ENCODE measurements around the gene NOC2L.

NOC2L gene

DNA sequence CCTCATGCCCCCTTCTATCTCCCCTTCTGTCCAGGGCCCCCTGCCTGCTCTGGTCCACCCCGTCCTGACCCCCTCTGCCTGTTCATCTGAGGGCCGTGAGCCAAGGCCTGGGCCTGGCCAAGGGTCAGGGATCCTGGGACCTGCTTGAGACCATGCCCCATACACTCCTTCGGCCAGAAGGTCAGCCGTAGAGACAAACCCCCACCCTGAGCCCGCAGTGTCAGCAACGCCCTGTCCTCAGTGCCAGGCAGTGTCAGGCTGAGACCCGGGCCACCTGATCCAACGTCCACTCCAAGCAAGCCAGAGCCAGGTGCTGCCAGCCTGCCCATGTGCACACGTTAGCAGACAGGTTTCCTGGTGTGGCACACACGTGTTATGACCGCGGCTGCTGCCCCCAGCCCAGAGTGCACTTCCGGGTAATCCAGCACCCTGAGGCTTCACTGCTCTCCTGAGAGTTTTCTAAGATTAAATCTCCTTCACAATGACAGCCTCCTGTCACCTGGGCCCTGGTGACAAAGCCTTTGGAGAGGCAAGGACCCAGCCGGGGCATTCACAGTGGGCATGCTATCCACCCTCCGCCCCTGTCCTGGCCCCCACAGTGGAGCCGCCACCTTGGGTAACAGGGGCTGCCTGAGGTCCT is 45.4 kb downstream of the NOC2L start:
- no peak for DNase-seq

DNA sequence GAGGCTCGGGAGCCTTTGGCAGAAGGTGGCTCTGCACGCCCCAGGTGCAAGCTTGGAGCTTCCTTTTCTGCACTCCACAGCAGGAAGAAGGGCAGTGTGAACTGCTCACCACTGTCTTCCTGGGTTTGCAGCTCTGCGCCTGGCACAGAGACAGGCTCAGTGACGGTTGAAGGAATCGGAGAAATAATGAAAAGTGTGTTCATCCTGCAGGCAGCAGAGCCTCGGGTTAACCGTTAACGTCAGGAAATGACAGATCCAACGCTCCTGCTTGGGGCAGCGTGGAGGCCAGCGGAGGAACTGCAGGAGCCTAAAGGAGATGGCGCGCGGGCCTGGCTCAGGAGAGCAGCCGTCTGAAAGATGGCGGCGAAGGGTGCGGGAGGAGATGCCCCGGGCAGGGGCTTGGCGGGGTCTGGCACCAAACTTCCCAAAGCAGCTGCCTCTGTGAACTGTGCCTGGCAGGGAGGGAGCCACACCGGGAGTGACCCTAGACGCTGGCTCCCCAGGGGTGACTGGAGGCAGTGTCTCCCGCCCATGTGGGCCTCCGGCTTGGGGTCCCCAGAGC is 46.2 kb downstream of the NOC2L start:
- no peak for DNase-seq

DNA sequence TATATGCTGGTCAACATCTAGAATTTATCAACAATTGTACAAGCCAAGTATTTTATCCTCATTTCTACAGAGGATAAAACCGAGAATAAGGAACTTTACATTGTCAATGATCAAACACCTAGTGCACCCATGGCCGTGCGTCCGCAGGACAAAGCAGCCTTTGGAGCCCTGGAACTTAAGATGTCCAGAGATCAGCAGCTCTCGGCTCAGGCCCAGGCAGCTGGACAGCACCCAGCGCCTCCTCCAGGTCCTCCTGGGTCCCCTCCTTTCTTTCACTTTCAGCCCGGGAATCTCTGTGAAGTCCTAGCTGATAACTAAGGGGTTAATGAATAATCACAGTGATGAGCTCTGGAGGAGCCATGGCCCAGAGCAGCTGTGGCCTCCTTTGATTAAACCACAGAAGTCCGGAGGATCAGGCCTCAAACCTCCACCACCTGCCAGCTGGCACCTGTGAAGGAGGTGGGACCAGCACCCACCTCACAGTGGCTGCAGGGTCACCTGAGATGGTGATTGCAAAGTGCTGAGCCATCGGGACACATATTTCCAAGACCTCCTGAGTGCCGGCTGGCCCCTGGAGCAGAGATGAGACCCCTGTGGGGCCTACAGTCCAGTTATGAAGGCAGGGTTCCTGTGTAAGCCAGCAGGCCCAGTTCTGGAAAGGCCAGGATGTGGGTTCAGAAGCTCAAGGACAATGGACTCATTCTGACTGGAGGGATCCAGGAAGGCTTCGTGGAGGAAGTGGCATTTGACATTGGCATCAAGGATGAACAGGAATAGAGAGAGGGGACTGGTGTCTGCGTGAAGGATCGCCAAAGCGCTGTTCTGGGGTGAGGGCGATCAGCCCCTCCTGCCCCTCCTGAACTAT is 46.9 kb downstream of the NOC2L start:
- no peak for DNase-seq

DNA sequence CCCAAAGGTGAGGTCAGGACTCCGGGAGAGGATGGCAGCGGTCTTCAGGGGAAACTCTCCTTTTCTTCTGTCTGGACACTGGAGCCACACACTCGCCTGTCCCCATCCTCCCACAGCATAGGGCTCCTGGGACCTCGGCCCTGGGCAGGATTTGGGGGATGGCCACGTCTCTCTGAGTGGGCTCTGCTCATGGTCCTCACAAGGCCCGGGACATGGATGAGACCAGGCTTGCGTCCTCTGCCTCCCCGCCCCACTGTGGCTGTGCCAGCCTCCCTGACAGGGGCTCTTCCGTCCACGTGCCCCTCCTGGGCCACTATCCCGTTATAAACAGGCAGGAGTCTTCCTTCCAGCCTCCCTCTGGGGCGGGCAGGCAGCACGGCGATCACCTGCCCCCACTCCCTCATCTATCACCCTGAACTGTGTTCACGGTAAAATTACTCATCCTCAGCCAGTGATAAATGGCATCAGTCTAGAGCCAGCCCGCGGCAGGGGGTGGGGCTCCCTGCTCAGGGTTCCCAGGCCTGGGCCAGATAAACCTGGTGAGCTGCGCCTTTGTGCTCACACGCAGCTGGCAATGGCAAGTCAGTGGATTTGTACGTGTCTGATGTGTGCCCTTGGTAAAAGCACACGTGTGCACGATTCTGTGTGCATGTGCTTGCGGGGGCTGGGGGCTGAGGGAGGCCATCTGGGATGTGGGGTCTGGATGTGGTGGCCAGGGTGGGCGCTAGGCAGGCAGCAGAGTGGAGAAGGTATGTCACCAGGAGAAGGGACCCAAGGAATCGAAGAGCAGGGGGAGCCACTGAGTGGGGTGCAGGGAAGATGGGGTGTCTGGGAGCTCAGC is 48.0 kb downstream of the NOC2L start:
- no peak for DNase-seq

DNA sequence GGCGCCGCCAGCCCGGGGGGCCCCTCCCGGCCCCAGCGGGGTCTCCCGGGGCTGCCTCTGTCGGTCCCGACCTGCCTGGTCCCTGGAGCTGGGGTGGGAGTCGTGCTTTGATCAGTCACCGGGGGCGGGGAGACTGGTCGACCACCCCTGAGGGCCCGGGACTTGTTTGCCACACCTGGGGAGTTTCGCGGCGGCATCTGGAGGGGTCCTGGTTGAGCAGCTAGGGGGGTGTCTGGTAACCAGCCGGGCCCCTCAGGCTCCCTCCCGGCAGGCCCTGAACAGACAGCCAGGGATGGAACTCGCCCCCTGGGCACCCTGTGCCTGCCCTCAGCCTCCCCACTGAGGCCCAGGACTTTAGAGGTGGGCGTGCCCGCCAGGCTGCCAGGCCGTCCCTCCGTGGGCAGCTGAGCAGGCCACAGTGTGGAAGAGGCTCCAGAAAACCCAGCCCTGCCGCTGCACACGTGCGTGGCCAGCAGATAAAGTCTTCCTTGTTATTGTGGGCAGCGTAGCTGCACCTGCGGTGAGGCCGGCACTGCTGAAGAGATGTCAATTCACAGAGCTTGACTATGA is 48.7 kb downstream of the NOC2L start:
- no peak for DNase-seq

DNA sequence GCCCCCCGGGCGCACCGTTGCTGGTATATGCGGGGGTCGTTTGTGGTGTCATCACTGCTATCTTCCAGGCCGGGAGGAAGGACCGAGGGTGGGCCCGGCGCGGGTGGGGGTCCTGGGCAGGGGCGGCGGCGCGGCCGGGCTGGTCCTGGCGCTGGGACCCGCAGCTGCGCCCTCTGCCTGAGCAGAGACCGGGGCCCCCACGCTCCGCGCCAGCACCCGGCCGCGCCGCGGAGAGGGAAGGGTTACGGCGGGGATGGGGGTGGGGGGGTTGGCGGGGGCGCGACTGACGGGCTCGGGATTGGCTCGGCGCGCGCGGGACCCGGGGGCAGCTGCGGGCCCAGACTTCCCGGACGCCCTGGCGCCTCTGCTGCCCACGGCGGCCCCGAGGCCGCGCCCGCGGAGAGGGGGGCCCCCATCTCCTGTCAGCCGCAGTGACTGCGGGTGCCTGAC is 49.2 kb downstream of the NOC2L start:
- no peak for DNase-seq

DNA sequence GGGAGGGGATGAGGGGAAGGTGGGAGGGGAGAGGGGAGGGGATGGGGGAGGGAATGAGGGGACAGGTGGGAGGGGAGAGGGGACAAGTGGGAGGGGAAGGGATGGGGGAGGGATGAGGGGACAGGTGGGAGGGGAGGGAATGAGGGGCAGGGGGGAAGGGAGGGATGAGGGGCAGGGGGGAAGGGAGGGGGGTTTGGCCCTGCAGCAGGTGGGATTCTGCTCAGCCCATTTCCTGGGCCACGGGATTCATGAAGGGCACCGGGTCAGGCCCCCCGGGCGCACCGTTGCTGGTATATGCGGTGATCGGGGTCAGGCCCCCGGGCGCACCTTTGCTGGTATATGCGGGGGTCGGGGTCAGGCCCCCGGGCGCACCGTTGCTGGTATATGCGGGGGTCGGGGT is 50.4 kb downstream of the NOC2L start:
- DNase-seq = no peak

DNA sequence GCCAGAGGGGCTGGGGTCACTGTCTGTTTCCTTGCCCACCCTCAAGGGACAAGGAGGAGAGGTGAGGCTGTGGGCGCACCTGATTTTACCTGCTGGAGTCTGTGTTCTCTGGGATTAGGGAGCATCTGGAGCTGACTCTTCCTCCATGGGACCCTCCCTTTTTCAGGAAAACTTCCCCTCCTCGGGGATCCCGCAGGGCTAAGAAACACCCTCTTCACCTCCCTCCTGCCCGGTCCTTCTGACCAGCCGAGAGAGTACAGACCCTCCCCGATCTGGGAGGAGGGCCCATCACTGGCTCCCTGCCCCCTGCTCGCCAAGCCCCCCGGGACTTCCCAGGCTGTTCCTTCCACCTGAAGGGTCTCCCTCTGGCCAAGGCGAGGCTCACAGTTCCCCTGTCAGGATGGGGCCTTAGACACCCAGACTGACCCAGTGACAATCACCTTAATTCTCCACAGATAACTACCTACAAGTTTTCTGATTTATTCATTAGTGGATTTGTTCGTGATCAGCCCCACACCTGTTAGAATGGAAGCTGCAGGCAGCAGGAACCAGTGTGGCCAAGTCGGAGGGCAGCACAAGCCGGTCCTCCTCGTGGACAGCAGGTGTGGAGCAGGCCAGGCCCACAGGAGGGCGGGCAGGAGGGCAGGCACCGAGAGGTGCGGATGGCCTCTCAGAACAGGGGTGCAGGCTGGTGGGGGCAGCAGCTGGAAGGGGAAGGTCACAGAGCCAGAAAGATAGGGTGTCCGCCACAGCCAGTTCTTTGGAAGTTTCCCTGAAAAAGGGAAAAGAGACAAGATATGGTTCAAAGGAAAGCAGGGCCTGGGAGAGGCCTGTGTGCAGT is 51.2 kb downstream of the NOC2L start:
- DNase-seq = no peak

DNA sequence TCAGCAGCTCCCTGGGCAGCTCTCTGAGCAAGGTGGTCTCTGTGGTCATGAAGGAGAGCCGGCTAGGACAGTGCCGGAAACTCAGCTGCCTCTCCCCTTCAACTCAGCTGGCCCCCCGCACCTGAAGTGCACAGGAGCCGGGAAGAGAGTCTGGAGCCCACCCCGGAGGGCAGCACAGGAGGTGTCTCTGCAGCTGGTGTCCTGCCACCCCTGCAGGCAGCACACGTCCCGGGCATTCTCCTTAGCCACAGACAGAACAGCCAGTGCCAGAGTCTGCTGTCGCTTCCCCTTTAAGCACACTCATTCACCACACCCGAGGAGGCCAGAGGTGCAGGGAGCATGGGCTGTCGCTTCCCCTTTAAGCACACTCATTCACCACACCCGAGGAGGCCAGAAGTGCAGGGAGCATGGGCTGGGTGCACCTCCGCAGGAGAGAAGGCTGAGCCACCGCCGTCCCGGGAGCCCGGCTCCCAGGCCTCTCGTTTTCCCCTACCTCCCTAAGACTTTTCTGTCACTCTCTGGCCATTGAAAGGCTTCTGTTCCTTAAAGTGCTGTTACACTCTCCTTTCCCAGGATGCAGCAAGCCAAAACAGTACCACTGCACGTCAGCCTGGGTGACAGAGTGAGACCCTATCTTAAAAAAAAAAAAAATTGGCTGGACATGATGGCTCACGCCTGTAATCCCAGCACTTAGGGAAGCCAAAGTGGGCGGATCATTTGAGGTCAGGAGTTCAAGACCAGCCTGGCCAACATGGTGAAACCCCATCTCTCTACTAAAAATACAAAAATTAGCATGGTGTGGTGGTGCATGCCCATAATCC is 52.2 kb downstream of the NOC2L start:
- no peak for DNase-seq

DNA sequence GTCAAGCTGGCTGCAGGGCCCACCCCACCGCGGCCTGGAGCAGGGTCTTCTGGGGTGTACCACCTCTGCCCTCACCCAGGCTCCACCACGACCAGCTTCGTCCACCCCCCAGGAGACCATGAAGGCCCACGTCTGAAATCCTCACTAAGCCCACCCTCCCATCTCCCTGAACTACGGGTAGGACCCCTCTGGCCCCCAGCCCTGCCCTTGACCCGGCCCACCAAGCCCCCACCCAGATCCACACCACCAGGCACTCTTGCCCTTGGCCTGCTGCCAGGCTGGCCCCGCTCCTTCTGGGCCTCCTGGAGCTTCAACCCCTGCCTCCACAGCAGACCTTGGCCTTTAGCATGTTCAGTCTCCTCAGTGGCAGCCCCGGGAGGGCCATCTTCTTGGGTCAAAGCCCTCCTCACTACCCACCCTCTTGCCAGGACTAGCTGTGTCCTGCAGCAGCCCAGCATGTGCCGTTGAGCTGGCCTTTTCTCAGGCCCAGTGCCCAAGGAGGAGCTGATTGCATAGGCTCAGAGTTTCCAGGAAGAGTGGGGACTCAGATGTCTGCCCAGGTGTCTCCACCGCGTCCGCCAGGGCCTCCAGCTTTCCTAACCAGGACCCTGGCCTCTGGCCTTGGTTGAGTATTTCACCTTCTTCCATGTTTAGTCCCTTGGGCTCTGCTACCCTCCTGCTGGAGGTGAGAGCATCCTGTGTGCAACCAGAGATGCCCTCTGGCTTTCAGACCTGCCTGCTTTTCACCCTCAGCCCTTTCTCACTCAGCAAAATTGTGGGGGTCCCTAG is 53.1 kb downstream of the NOC2L start:
- no peak for DNase-seq

DNA sequence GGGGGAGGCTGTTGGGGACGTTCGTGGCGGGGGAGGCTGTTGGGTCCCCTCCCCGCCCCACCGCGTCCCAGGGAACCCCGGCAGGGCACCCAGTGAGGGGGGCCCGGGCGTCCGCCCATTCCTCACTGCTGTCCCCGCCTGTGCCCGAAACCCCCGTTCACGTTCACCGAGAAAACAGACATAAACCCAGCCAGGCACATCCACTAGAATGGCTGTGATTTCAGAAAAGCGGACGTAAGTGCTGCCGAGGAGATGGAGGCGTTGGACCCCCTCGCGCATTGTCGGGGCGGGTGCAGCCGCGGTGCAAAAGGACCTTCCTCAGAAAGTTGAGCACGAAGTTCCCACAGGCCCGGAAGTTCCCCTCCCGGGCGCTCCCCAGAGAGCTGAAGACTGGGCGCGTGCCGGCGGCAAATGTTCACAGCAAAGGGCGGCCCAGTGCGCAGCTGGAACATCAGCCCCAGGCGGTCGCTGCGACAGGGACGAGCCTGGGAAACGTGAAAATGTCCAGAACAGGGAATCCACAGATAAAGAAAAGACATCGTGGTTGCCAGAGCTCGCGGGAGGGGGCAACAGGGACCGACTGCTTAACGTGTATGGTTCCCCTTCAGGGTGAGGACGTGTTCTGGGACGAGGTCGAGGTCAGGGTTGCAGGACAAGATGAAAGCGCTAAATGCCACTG is 53.8 kb downstream of the NOC2L start:
- no peak for DNase-seq

DNA sequence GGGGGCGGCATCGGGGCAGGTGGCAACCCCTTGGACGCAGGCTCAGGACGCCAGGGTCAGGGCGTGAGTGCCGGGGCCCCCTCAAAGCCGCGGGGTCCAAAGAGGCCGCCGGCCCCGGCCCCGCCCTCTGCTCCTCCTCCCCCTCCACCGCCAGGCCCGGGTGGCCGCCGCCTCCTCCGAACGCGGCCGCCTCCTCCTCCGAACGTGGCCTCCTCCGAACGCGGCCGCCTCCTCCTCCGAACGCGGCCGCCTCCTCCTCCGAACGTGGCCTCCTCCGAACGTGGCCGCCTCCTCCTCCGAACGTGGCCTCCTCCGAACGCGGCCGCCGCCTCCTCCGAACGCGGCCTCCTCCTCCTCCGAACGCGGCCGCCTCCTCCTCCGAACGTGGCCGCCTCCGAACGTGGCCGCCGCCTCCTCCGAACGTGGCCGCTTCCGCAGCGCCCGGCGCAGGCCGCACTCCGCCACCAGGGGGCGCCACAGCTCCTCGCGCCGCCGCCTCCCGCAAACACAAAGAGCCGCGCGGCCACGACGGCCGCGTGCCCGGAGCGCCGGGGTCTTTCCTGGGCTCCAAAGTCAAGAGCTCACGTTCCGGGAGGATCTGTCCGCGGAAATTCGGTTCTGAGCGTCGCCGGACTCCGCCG is 54.6 kb downstream of the NOC2L start:
- DNase-seq = peak; percentile 35

DNA sequence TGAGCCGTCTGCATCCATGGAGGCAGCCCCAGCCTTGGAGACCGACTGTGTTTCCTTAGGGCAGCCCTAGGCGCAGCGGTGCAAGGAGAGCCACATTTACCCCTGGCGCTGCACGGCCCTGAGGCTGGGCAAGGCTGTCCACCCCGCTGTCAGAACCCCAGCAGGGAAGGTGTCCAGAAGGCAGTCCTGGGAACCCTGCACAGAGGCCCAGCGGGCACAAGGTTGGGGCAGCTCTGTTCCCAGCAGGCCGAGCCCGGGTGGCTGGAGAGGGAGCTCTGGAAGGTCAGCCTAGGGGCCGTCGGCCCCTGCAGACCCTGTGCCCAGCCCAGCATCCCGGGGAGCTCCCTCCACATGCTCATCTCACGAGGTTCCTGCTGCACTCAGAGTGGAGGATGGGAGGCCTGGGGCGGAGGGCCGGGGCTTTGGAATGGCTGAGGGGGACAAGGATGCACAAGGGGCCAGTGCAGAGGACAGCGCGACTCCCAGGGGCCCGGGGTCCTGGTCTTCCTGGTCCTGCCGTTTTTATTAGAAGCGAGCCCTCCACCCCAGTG is 55.3 kb downstream of the NOC2L start:
- DNase-seq = no peak

DNA sequence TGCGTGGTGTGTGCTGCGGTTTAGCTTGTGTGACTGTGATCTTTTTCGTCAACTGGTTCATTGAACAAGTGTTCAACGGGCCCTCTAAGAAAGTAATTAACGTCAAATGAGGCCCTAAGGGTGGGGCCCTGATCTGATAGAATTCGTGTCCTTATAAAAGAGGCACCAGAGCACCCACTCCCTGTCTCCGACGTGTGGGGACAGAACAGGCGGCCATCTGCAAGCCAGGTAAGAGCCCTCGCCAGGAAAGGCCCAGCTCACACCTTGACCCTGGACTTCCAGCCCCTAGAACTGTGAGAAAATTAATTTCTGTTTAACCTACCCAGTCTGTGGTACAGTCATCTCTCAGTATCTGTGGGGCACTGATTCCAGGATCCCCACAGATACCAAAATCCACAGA is 55.8 kb downstream of the NOC2L start:
- no peak for DNase-seq

DNA sequence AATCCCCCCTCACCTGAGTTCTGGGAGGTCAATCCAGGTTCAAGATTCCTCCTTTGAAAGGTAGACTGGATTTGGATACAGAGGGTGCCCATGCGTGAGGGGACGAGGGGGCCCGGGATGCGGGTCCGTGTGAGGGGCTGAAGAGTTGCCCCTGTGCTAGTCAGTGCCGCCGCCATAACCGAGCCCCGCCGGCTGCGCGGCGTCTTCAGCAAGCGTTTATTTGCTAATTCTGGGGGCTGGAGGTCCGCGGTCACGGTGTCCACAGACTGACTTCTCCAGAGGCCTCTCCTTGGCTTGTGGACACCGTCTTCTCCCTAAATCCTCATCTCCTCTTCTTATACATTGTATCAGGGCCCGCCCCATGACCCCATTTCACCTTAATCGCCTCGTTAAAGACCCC is 56.3 kb downstream of the NOC2L start:
- DNase-seq = no peak

DNA sequence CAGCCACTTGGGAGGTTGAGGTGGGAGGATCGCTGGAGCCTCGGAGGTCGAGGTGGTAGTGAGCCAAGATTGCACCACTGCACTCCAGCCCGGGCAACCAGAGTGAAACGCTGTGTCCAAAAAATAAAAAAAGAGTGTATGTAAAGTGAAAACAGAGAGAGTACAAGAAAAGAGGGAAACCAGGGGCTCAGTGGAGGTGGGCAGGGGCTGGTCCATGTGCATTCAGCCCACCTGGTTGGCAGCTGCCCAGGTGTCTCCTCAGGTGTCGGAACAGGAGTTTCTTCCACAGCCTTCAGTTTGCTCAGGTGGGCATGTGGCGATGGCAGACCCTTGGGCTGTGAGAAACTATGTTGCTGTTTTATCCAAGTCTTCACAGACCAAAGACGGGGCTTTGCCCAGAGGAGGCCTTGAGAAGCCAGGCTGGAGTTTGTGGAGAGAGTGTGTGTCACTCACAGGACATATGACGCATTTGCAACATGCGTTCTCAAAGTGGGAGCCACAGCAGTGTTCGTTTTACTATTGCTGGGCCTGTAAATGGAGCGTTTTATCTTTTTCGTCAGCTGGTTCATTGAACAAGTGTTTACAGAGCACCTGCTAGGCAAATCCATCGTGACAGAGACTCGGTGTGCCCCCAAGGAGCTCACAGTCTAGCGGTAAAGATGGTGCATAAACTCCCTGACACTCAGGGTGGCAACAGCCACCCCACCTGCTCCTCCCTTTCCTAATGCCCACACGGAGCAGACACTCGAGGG is 57.8 kb downstream of the NOC2L start:
- DNase-seq = no peak

DNA sequence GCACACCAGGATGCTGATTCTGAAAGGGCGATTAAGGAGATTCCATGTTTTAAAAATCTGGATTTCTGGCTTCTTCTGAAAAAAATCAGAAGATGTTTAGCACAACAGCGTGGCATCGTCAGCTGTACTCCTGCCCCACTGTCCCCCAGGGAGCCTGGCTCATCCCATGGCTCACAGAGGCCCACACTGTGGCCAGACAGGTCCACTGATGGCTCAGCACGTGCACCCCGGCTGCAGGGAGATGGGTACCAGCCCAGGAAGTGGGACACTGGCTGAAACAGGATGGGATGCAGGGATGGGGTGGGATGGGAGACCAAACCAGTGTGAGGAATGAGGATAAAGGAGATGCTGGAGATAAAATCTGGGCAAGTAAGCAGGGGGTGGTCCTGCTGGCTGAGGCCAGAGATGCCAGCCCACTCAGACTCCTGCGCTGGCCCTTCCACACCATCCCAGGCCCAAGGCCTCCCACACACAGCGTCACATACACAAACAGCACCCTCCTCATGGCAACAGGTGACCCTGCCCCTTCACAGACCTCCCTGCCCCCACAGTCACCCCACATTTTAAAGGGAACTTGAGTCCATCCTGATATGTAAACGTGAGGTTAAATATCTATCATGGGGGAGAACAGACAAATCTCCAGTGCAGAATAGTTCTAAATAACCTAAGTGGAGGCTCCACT is 59.3 kb downstream of the NOC2L start:
- DNase-seq = no peak

Data from GOT3 (cell line).